ENCODE measurements around the gene CD4. TPM values are rescaled to one million over a fixed set of nuclear protein-coding genes. Genes with fewer than 3 reads are reported as not detected.

CD4 gene
- total RNA-seq, 2 donors from 2014 or later: 0.77 to 1.3 TPM

DNA sequence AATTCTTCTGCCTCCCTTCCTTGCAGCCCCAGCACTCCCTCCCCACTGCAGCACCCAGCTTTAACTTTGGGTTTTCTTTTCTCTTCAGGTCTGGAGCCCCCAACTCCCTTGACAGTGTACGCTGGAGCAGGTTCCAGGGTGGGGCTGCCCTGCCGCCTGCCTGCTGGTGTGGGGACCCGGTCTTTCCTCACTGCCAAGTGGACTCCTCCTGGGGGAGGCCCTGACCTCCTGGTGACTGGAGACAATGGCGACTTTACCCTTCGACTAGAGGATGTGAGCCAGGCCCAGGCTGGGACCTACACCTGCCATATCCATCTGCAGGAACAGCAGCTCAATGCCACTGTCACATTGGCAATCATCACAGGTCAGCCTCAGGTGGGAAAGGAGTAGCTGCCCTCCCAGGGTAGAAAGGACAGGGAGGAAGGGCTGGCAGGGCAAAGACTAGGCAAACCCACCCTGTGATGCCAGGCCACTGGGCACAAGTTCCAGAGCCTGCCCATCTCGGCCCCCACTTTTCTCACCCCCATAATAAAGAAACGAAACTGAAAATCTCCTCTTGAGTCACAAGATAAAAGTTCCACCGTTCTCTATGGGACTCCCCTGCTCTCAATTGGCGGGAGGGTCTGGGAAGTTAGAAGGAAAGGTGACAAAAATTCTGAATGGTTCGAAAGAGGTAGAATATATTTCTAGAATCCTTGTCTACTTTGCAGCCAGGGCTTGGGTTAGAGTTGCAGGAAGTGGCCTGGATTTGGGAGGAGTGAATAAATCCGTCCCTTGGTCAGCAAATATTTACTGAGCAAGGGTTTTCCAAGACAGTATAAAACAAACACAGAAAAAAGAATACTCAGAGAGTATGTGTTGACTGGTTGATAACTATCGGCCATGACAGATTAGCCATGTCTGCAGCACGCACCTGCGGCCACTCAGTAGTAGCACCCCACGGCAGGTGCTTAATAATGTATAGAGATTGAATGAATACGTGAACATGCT, 13.8 kb upstream of the CD4 start:
- TF ChIP-seq CTCF (conservative IDR thresholded peaks at IDR 0.05): no peak
- peaks cover 17% of the 10 kb centered on the region for H3K27me3 ChIP-seq (ENCODE audit: control insufficient read depth, insufficient read depth, low read length, poor library complexity, severe bottlenecking)
- no peak overlapping the region for H3K27ac ChIP-seq (ENCODE audit: low read depth, low read length)
- no peak overlapping the region for H3K4me3 Mint-ChIP-seq
- H3K9ac ChIP-seq (ENCODE audit: extremely low read depth, low read length, poor library complexity, severe bottlenecking): no peak overlapping the region
- H3K27me3 Mint-ChIP-seq (ENCODE audit: insufficient read depth): peaks cover 84% of the 10 kb centered on the region
- H3K4me1 Mint-ChIP-seq: peaks cover 53% of the 10 kb centered on the region
- H3K36me3 Mint-ChIP-seq (ENCODE audit: low read depth): peaks cover 42% of the 10 kb centered on the region
- no peaks in the 10 kb centered on the region for H3K9me3 Mint-ChIP-seq
- H3K9me3 ChIP-seq (ENCODE audit: control insufficient read depth, low read length): no peaks in the 10 kb centered on the region
- no peak overlapping the region for H3K27ac Mint-ChIP-seq
- peaks cover 20% of the 10 kb centered on the region for H3K36me3 ChIP-seq (ENCODE audit: control insufficient read depth, insufficient read depth, low read length)
- WGBS, 2 experiments (ENCODE audit: insufficient coverage in 1 of 2, insufficient read length in 1 of 2): 88 to 92% methylated on average over 13 to 16 of the region's 16 CpGs
- peaks cover 13% of the 10 kb centered on the region for H3K4me1 ChIP-seq (ENCODE audit: control insufficient read depth, insufficient read depth, low read length)
- no peak overlapping the region for H3K4me3 ChIP-seq (ENCODE audit: low read length)
- no peak for DNase-seq

DNA sequence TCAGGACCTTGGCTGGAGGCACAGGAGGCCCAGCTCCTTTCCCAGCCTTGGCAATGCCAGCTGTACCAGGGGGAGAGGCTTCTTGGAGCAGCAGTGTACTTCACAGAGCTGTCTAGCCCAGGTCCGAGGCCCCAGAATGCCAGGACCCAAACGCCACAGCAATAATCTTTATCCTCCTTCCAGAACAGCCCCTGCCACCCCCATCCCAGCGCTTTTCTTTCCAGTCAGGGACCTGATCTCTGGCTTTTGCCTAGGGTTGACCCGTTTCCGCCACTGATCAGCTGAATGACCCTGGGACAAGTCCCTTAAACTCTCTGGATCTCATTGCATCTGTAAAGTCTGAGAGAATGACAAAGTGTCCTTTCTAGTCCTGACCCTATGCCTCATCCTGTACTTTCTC, 11.9 kb upstream of the CD4 start:
- Histone ChIP-seq H3K27me3 (ENCODE audit: control insufficient read depth, insufficient read depth, low read length, poor library complexity, severe bottlenecking) (peaks cover 17% of the 10 kb centered on the region), H3K9me3 (ENCODE audit: control insufficient read depth, low read length) (no peaks in the 10 kb centered on the region), H3K27ac (ENCODE audit: low read depth, low read length) (no peak overlapping the region), H3K4me1 (ENCODE audit: control insufficient read depth, insufficient read depth, low read length) (peaks cover 13% of the 10 kb centered on the region), H3K36me3 (ENCODE audit: control insufficient read depth, insufficient read depth, low read length) (peaks cover 6% of the 10 kb centered on the region), H3K4me3 (ENCODE audit: low read length) (no peak overlapping the region), H3K9ac (ENCODE audit: extremely low read depth, low read length, poor library complexity, severe bottlenecking) (no peak overlapping the region)
- 87 to 90% methylated on average over 5 of the region's 5 CpGs for WGBS, 2 experiments (ENCODE audit: insufficient coverage in 1 of 2, insufficient read length in 1 of 2)
- Mint-ChIP-seq H3K9me3 (no peaks in the 10 kb centered on the region), H3K4me1 (peaks cover 50% of the 10 kb centered on the region), H3K4me3 (no peak overlapping the region), H3K36me3 (ENCODE audit: low read depth) (peaks cover 27% of the 10 kb centered on the region), H3K27ac (no peak overlapping the region), H3K27me3 (ENCODE audit: insufficient read depth) (peaks cover 71% of the 10 kb centered on the region)
- TF ChIP-seq CTCF (conservative IDR thresholded peaks at IDR 0.05): no peak
- no peak for DNase-seq

- Mint-ChIP-seq H3K36me3 (ENCODE audit: low read depth) (peaks cover 26% of the 10 kb centered on the region), H3K9me3 (no peaks in the 10 kb centered on the region), H3K27ac (peak overlapping the region; percentile 69), H3K4me3 (peak overlapping the region; percentile 69), H3K4me1 (peaks cover 45% of the 10 kb centered on the region), H3K27me3 (ENCODE audit: insufficient read depth) (peaks cover 69% of the 10 kb centered on the region)
- Histone ChIP-seq H3K4me3 (ENCODE audit: low read length) (peak overlapping the region; percentile 73), H3K9ac (ENCODE audit: extremely low read depth, low read length, poor library complexity, severe bottlenecking) (no peak overlapping the region), H3K36me3 (ENCODE audit: control insufficient read depth, insufficient read depth, low read length) (peaks cover 6% of the 10 kb centered on the region), H3K9me3 (ENCODE audit: control insufficient read depth, low read length) (no peaks in the 10 kb centered on the region), H3K27ac (ENCODE audit: low read depth, low read length) (peak overlapping the region; percentile 95), H3K4me1 (ENCODE audit: control insufficient read depth, insufficient read depth, low read length) (peaks cover 13% of the 10 kb centered on the region), H3K27me3 (ENCODE audit: control insufficient read depth, insufficient read depth, low read length, poor library complexity, severe bottlenecking) (peaks cover 9% of the 10 kb centered on the region)
- DNase-seq: peak; percentile 91
- TF ChIP-seq CTCF (conservative IDR thresholded peaks at IDR 0.05): no peak
- whole genome bisulfite sequencing, 2 experiments (ENCODE audit: insufficient coverage in 1 of 2, insufficient read length in 1 of 2): 26 to 38% methylated on average over 14 of the region's 14 CpGs
Observed at GRCh38 chr12:6778217-6778573, 11.1 kb upstream of the CD4 start.
